ENCODE measurements around the gene EFHC2.

GRCh38 chrX:44157858-44158257 is 185.6 kb downstream of the EFHC2 start:
- TF ChIP-seq POLR2A (IDR thresholded peaks at IDR 0.05; ENCODE audit: low read depth, low read length) = no peak
- TF ChIP-seq, protein P1, sequence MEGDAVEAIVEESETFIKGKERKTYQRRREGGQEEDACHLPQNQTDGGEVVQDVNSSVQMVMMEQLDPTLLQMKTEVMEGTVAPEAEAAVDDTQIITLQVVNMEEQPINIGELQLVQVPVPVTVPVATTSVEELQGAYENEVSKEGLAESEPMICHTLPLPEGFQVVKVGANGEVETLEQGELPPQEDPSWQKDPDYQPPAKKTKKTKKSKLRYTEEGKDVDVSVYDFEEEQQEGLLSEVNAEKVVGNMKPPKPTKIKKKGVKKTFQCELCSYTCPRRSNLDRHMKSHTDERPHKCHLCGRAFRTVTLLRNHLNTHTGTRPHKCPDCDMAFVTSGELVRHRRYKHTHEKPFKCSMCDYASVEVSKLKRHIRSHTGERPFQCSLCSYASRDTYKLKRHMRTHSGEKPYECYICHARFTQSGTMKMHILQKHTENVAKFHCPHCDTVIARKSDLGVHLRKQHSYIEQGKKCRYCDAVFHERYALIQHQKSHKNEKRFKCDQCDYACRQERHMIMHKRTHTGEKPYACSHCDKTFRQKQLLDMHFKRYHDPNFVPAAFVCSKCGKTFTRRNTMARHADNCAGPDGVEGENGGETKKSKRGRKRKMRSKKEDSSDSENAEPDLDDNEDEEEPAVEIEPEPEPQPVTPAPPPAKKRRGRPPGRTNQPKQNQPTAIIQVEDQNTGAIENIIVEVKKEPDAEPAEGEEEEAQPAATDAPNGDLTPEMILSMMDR (IDR thresholded peaks at IDR 0.05 in 2 of 3, conservative IDR thresholded peaks at IDR 0.05 in 1 of 3; ENCODE audit: control insufficient read depth in 2 of 3, extremely low read depth in 1 of 3, insufficient read depth in 1 of 3, low read depth in 3 of 3, low read length in 3 of 3) = no peak
- TF ChIP-seq, protein P2, sequence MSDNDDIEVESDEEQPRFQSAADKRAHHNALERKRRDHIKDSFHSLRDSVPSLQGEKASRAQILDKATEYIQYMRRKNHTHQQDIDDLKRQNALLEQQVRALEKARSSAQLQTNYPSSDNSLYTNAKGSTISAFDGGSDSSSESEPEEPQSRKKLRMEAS (IDR thresholded peaks at IDR 0.05; ENCODE audit: low read depth, low read length) = no peak
- TF ChIP-seq SKIL (IDR thresholded peaks at IDR 0.05; ENCODE audit: low read depth, poor library complexity, severe bottlenecking) = no peak
- no peak for TF ChIP-seq REST (IDR thresholded peaks at IDR 0.05; ENCODE audit: low read depth, low read length)

Data from GM12878 (cell line).